CD4-positive, alpha-beta T cell treated with Interleukin-4 for 4 hours (primary cell): ENCODE data around the gene ANKMY1.

Experiments
- DNase-seq: peaks from one replicate; pipeline ENCODE4 v3.0.0-alpha.2; 2020

The ANKMY1 gene

GRCh38 chr2:240456447-240457222, 101.2 kb downstream of the ANKMY1 start:
- no peak for DNase-seq

GRCh38 chr2:240455647-240456446, 101.9 kb downstream of the ANKMY1 start:
- DNase-seq = no peak

DNA sequence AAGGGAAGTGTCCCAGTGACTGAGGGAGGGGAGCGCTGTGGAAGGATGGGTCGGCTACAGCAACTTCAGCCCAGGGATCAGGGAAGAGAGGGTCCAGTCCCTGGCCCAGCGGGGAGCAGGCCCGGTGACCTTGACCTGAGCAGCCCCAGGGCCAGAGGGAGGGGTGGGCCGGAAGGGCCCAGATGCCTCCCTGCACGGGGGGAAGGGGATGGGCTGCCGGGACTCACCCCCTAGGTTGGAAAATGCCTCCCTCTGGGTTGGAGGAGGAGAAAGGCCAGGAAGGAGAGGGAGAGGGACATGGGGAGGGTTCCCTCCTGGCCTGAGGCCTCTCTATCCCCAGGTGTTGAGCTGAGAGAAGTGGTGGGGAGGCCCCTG, 102.5 kb downstream of the ANKMY1 start:
- DNase-seq = no peak

GRCh38 chr2:240454106-240454901, 103.5 kb downstream of the ANKMY1 start:
- DNase-seq = no peak

GRCh38 chr2:240453461-240454105, 104.2 kb downstream of the ANKMY1 start:
- no peak for DNase-seq

- no peak for DNase-seq
Observed at GRCh38 chr2:240452462-240453256, 105.1 kb downstream of the ANKMY1 start.

DNA sequence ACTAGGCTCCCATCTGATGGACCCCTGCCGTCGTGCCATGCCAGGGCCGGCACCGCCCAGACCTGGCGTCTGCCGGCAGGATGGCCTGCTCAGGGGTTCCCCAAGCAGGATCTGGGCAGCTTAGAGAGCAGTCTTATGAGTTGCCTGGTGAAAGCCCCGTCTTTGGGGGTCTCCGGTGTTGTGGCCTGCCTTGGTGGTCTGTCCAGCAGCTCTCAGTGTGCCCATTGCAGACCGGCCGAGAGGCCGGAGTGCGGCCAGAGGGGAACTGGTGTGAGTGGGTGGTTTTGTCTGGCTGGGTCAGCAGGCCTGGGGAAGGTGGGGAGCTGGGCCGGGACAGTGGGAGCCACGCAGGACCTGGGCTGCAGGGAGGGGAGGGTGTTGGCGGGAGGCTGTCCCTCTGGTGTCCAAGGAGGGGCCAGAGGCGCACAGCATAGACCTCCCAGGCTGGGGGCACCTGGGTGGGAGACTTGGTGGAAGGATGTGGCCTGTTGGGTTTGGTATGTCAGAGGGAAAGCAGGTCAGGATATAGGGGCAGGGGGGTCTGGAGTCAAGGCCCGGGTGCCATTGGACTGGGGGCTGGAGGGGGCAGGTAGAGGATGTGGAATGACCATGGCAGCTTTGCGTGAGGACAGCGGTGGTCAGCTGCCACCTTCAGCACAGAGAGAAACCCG, 105.9 kb downstream of the ANKMY1 start:
- DNase-seq = no peak

DNA sequence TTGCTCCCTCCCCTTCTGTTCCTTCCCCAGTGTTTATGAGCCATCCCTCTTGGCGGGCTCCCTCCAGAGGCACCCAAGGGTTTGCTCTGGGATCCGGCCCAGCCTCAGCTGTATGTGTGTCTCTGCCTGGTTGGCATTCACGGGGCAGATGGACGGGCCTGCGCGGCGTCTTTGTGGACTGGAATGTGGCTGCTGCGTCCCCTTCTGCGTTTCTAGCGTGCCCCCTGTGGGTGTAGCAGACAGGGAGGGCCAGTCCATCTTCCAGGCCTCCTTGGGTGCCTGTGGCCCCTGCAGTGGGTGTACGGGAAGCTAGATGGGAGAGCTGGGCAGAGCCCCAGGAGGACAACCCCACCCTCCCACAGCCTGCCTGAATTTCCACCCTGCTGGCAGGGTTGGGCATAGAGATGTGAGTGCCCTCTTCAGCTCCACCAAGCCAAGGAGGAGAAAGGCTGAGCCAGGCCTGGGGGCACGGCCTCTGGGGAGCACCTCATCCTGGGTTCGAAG, 106.6 kb downstream of the ANKMY1 start:
- no peak for DNase-seq

DNA sequence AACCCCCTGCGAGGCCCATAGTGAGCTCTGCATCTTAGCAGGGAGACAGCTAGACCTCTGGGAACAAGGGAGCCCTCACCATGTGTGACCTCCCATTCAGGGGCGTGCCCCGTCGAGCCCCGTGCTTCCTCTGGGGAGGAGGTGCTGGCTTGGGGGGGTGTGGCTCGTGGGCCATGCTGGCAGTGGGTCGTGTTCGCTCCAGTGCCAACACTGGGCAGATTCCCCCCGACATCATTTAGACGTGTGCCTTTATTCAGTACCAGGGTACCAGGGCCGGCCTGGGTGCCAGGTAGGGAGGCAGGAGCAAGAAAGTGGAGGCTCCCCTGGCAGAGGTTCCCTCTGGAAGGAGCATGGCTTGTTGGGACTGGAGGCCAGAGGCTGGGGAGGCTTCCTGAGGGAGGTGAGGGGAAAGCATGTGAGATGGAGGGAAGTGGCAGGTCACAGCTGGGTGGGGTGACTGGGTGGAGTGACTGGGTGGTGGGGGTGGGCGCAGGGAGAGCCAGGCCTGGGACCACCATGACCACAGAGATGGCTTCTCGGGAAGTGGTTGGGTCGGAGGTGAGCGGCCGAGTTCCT, 107.2 kb downstream of the ANKMY1 start:
- no peak for DNase-seq

GRCh38 chr2:240449764-240450531, 107.8 kb downstream of the ANKMY1 start:
- no peak for DNase-seq

- DNase-seq = no peak
Observed at GRCh38 chr2:240448387-240449274, 109.2 kb downstream of the ANKMY1 start.

GRCh38 chr2:240447934-240448333, 109.9 kb downstream of the ANKMY1 start:
- DNase-seq = no peak

DNA sequence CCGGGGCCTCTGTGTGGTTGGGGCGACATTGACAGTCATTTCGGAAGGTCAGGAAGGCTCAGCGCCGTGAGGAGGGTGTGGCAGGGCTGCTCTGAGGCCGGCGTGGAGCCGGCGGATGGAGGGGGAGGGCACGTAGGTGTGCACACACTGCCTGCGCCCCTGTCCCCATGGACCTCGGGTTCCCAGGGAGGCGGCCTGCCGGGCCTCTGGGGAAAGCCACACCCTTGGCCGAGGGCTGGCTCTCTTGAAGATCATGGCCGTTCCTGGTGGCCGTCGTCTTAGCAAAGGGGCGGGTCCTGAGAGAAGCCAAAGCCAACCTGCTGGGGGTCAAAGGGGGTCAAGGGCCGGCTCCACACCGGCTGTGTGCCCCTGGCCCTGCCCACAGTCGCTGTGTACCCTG, 110.5 kb downstream of the ANKMY1 start:
- no peak for DNase-seq

DNA sequence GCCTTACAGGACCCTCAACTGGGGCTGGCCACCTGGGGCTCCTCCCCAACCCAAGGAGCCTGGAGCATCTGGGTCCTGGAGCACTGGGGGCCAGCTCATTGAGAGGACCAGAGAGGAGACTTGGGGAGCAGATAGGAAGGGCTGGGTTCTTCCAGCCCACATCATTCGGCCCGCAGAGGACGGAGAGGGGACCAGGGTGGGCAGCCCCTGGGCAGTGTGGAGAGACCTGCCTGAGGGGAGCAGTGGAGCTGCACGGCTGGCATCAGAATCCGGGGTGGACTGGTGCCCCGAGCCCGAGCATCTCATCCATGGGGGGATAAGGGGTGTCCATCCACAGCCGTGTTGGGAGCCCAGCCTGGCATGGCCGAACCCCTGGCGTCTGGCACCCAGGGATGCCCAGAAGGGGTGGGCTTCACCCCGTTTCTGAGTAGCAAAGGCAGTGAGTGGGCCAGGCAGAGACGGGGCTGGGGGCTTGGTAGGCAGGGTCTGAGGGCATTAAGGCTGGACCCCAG, 111.1 kb downstream of the ANKMY1 start:
- DNase-seq = no peak

GRCh38 chr2:240445961-240446663, 111.7 kb downstream of the ANKMY1 start:
- DNase-seq = no peak

DNA sequence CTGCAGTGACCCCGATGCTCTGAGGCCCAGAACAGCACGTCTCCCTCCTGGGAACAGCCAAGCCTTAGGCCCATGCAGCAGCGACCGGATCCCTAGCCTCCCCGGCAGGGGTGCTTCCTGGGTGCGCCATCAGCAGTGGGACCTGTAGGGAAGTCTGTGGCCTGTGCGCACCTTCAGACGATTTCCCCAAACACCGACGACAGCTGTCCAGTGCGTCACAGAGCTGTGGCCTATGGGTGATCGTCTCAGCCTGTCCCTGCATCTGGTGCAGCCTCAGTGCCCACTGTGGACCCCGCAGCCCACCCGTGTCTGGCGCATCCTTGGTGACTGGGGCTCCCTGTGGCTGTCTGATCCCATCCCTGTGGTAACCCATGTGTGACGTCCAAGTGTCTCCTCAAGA, 113.3 kb downstream of the ANKMY1 start:
- no peak for DNase-seq

DNA sequence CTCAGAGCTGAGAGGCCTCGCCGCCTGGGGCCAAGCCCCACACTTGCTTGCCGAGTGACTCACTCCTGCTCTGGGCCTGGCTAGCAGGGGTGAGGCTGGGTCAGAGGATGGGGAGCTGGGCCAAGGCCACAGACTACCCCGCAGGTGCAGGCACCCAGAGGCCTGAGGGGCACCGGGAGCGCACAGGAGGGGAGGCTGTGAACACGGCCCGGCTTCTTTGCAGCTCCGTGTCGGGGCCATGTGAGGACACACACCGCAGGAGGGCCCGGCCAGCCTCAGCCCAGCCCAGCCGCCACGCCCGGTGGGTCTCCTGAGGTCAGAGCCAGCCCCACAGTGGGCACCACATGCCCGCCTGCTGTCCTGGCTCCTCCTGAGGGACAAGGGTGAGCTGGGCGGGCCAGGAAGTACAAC, 113.9 kb downstream of the ANKMY1 start:
- DNase-seq = no peak
